GM18519 (cell line): ENCODE data around the gene ENOX1.
"Not testable (repeated sequence)": the region's sequence is repeated elsewhere in the genome, so short reads cannot be mapped to it uniquely, and the experiment has no call there.

ENCODE experiments used
- ATAC-seq: cut with Tn5 transposase; IDR thresholded peaks from one replicate; pipeline ENCODE4 v1.9.1; 2021; ENCODE audit warnings: mild to moderate bottlenecking, moderate library complexity; ENCODE audit not compliant: unreplicated experiment, low FRiP score

Gene ENOX1

GRCh38 chr13:43193789-43194420, 592.9 kb downstream of the ENOX1 start:
- no peak for ATAC-seq

- no peak for ATAC-seq
Measured at GRCh38 chr13:43191546-43191945, 595.2 kb downstream of the ENOX1 start.

- no peak for ATAC-seq
Measured at GRCh38 chr13:43185226-43185625, 601.5 kb downstream of the ENOX1 start.

- ATAC-seq: no peak
Measured at GRCh38 chr13:43180837-43181236, 605.9 kb downstream of the ENOX1 start.

DNA sequence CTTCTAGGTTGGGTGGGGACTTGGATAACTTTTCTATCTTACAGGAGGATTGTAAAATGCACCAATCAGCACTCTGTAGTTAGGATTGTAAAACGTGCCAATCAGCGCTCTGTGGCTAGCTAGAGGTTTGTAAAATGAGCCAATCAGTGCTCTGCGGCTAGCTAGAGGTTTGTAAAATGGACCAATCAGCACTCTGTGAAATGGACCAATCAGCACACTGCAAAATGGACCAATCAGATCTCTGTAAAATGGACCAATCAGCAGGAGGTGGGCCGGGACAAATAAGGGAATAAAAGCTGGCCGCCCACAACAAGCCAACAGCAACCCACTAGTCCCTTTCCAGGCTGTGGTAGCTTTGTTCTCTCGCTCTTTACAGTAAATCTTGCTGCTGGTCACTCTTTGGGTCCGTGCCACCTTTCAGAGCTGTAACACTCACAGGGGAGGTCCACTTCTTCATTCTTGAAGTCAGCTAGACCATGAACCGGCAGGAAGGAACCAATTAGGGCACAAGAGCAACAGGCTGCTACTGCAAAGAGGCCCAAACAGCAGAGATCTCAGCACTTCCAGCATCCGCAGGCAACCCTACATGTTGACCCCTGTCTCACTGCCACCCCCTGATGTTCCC, 606.6 kb downstream of the ENOX1 start:
- ATAC-seq: no peak

DNA sequence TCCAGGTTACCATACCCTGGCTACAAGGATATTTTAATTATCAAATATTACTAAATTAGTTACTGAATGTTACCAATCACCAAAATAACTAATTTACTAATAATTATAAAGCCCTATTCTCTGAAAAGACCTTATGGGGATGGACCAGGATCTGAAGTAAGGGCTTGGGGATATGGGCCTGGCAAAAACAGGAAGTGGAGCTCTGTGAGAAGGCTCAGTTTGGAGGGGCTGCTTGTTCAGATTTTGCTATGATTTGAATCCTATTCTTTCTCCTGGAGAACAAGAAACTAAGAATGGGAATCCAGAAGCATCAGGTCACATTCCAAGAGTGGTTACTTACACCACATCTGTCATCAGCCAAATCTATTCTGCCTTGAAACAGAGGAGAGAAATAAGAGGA, 615.3 kb downstream of the ENOX1 start:
- ATAC-seq: no peak

DNA sequence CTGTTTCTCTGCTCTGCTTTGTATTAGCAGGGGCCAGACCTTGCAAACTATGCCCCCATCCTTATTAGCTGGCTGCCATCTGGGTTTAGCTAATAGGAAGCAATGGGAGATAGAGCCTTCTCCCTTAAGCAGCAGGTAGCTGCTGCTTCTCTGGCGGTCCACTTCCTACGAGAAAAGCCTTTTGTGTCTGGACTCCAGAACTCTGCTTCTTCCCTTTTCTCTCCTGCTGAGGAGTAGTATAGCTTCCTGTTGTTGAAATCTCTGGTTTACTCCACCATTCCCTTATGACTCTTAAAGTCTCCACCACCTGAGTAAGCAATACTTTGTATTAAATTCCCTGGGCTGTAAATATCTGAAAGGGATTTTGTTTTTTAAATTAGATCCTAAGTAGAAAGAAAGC, 616.3 kb downstream of the ENOX1 start:
- ATAC-seq: no peak

DNA sequence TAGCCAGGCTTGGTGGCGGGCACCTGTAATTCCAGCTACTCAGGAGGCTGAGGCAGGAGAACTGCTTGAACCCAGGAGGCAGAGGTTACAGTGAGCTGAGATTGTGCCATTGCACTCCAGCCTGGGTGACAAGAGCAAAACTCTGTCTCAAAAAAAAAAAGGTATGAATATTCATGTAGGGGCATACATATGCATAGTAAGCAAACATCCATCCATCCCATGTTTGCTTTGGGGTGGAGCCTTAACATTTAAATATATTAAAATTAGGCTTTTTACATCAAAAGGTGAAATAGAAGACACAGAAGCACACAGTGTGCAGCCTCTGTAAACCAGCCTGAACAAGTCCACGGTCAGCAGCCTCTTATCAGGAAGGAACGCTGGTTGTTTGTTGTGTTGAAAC, 618.3 kb downstream of the ENOX1 start:
- not testable (repeated sequence) for ATAC-seq

- no peak for ATAC-seq
Measured at GRCh38 chr13:43167731-43168130, 619.0 kb downstream of the ENOX1 start.

GRCh38 chr13:43166644-43167457, 619.9 kb downstream of the ENOX1 start:
- ATAC-seq: no peak
